Measurements from ENCODE around the gene SC5D. TPM values are rescaled to one million over a fixed set of nuclear protein-coding genes. Genes with fewer than 3 reads are reported as not detected.
A peak's percentile ranks its signal among the peaks of the same experiment; 100 is the strongest.

Gene SC5D
- total RNA-seq, 1 donor, result 79.0 TPM

DNA sequence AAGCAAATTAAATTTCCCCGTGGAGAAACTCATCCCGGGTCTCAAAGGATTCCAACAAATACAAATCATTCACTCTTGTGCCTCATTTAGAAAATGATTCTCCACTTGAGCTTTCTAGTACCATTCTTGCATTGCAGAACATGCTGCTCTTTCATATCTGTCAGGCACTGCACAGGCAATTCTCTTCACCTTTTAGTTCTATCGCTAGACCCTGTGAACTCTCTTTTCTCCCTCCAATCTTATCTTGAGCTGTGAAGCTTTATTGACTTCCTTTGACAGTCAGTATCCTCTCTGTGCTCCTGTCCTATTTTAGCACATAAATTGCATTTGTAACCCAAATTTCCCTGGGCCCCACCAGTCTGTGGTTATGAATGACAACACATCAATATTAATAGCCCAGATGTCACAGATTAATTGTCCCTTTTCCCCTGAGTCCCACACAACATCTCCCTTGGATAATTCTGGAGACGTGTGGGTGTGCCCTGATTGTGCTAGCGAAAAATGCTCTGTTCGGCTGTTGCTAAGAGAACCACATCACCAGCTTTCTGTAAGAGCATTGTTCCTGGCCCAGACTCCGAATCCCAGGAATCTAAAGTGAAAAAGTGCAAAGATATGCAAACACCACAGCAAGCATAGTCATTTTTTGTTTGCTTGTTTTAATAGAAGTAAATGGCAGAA is 22.4 kb upstream of the SC5D start:
- no peaks in the 10 kb centered on the region for H3K4me1 ChIP-seq (ENCODE audit: insufficient read depth, low read length)
- H3K27me3 ChIP-seq (ENCODE audit: insufficient read depth, low read length), result peaks cover 31% of the 10 kb centered on the region
- H3K9me3 ChIP-seq (ENCODE audit: low read depth, low read length), result no peaks in the 10 kb centered on the region
- H3K4me3 ChIP-seq (ENCODE audit: low read length), result no peak overlapping the region

DNA sequence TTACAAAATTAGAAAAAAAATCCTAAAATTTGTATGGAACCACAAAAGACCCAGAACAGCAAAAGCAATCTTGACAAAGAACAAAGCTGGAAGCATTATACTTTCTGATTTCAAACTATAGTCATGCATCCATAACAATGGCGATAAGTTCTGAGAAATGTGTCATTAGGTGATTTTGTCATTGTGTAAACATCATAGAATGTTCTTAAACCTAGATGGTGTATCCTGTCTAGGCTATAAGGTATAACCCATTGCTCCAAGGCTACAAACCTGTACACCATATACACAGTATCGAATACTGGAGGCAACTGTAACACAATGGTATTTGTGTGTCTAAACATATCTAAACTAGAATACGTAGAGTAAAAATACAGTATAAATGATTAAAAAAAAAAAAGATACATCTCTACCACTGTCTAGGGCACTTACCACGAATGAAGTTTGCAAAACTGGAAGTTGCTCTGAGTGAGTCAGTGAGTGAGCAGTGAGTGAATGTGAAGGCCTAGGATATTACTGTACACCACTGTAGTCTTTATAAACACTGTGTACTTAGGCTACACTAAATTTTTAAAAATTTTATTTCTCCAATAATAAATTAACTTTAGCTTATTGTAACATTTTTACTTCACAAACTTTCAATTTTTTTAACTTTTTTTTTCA is 18.1 kb upstream of the SC5D start:
- H3K9me3 ChIP-seq (ENCODE audit: low read depth, low read length), result no peaks in the 10 kb centered on the region

DNA sequence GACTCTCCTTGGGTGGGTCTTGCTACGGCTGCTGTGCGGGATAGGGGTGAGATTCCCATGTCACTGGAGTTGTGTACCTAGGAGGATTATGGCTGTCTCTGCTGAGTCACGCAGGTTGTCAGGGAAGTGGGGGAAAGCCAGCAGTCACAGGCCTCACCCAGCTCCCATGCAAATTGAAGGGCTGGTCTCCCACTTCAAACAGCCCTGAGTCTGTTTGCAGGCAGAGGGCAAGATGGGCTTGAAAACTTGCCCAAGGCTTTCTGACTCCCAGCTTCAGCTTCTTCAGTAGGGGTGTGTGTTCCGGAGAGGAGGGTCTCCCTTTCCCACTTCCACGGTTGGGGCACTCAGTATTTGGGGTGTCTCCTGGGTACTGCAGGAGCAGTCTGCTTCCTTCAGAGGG is 10.9 kb upstream of the SC5D start:
- Histone ChIP-seq H3K9me3 (ENCODE audit: low read depth, low read length) (no peaks in the 10 kb centered on the region), H3K4me3 (ENCODE audit: low read length) (no peak overlapping the region), H3K27me3 (ENCODE audit: insufficient read depth, low read length) (peaks cover 5% of the 10 kb centered on the region), H3K4me1 (ENCODE audit: insufficient read depth, low read length) (no peaks in the 10 kb centered on the region)

More for the DNA sequence above, 18.1 kb upstream of the SC5D start:
- Histone ChIP-seq H3K27me3 (ENCODE audit: insufficient read depth, low read length) (peaks cover 14% of the 10 kb centered on the region), H3K4me3 (ENCODE audit: low read length) (no peak overlapping the region), H3K4me1 (ENCODE audit: insufficient read depth, low read length) (no peaks in the 10 kb centered on the region)

DNA sequence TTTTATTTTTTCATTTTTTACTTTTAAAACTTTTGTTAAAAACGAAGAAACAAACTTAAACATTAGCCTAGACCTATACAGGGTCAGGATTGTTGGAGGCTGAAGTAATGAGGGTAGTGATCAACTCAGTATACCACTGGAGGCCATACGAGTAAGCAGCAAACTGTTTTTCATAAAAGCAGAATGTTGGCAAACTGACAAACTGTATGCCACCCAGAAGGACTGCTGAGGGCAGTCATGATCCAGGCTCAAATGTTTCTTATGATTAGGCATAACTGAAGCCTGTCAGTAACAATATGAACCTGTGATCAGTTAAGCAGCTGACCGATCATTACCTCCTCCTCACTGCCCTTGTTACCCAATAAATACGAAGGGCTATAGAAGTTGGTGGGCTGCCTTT is 10.2 kb upstream of the SC5D start:
- Histone ChIP-seq H3K27me3 (ENCODE audit: insufficient read depth, low read length) (peaks cover 7% of the 10 kb centered on the region), H3K9me3 (ENCODE audit: low read depth, low read length) (no peaks in the 10 kb centered on the region), H3K4me1 (ENCODE audit: insufficient read depth, low read length) (no peaks in the 10 kb centered on the region), H3K4me3 (ENCODE audit: low read length) (no peak overlapping the region)

DNA sequence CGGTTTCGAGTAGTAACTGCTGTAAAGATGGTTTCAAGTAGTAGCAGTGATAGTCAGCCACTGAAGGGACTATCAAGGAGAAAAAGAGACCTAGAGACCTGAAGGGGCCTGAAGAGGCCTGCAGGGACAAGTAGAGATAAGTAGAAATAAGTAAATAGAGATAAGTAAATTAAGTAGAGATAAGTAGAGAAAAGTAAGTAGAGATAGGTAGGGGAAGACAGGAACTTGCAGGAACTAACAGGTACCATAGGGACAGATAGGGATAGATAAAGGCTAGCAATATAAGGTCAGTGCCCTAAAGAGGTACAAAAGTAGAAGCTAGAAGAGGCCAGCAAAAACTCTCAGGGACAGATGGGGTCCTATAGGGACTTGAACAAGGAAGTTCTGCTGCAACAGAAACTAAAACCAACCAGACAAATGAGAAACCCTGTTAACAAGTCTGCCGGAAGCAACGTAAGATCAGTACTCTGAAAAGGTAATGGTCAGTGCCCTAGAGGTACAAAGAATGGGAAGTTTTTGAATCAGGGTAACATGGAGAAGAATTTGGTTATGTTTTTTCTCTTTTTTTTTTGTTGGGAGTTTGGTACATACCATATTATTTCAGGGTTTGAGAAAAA is 9.6 kb upstream of the SC5D start:
- no peaks in the 10 kb centered on the region for H3K4me1 ChIP-seq (ENCODE audit: insufficient read depth, low read length)
- no peak overlapping the region for H3K4me3 ChIP-seq (ENCODE audit: low read length)
- no peaks in the 10 kb centered on the region for H3K9me3 ChIP-seq (ENCODE audit: low read depth, low read length)
- H3K27me3 ChIP-seq (ENCODE audit: insufficient read depth, low read length), result peaks cover 7% of the 10 kb centered on the region

DNA sequence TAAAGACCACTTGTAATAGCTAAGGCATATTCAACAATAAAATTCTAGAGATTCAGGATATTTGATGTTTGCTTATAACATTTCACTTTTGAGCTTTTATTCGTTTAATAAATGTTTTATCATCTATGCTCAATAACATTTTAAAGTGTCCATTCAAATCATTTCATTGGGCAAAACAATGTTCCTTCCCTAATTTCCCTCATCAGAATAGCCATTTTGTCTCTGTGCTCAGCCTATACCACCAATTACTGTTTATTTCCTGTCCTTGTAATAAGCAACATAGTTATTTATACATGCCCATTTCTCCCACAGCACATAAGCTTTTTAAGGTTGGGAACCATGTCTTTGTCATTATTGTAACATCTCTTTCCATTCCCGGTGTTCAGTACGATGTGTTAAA is 1.3 kb upstream of the SC5D start:
- H3K4me3 ChIP-seq (ENCODE audit: low read length), result no peak overlapping the region
- H3K9me3 ChIP-seq (ENCODE audit: low read depth, low read length), result no peaks in the 10 kb centered on the region
- peaks cover 9% of the 10 kb centered on the region for H3K4me1 ChIP-seq (ENCODE audit: insufficient read depth, low read length)
- peaks cover 3% of the 10 kb centered on the region for H3K27me3 ChIP-seq (ENCODE audit: insufficient read depth, low read length)

DNA sequence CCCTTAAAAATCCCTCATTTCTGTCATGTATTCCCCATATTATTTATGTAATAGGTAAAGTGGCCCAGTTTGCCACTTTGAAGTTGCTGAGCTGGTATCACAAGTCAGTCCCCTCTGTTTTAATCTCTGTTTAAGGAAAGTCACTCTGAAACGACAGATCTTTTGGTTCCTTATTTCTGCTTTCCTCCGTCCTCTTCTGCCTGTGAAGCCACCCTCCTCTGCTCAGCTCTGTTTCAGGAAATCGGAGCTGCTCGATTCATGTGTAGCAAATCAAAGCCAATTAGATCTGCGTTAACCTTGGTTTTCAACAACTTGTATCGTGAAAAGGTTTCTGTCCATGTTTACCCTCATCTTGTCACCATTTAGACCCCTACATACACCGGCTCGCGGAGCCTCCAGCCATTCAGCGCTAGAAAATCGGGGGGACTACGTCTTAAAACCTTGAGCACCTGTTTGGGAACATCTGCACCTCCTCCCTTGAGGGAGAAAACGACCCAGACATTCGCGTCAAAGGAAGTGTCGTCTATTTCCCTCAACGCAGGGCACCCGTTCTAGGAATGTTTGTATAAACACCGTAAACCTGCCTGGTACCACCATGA is 576 bp upstream of the SC5D start:
- peak overlapping the region; percentile 55 for H3K4me3 ChIP-seq (ENCODE audit: low read length)
- no peaks in the 10 kb centered on the region for H3K27me3 ChIP-seq (ENCODE audit: insufficient read depth, low read length)
- no peaks in the 10 kb centered on the region for H3K9me3 ChIP-seq (ENCODE audit: low read depth, low read length)
- peaks cover 9% of the 10 kb centered on the region for H3K4me1 ChIP-seq (ENCODE audit: insufficient read depth, low read length)

DNA sequence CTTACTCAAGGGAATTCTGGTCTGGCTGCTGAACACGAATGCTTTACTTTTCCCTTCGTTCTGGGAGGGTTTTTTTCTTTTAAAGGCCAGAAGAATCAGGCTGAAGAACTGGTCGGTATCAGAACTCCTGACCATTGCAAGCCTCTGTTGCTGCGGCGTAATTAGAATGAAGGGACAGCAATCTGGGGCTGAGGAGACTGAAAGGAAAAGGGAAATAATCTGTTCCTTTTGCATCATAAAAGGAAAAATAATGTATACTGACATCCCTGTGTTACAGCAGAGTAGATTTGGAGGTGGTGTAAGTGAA is 670 bp downstream of the SC5D start:
- H3K9me3 ChIP-seq (ENCODE audit: low read depth, low read length), result no peaks in the 10 kb centered on the region
- H3K27me3 ChIP-seq (ENCODE audit: insufficient read depth, low read length), result no peaks in the 10 kb centered on the region
- peaks cover 9% of the 10 kb centered on the region for H3K4me1 ChIP-seq (ENCODE audit: insufficient read depth, low read length)
- peak overlapping the region; percentile 55 for H3K4me3 ChIP-seq (ENCODE audit: low read length)

DNA sequence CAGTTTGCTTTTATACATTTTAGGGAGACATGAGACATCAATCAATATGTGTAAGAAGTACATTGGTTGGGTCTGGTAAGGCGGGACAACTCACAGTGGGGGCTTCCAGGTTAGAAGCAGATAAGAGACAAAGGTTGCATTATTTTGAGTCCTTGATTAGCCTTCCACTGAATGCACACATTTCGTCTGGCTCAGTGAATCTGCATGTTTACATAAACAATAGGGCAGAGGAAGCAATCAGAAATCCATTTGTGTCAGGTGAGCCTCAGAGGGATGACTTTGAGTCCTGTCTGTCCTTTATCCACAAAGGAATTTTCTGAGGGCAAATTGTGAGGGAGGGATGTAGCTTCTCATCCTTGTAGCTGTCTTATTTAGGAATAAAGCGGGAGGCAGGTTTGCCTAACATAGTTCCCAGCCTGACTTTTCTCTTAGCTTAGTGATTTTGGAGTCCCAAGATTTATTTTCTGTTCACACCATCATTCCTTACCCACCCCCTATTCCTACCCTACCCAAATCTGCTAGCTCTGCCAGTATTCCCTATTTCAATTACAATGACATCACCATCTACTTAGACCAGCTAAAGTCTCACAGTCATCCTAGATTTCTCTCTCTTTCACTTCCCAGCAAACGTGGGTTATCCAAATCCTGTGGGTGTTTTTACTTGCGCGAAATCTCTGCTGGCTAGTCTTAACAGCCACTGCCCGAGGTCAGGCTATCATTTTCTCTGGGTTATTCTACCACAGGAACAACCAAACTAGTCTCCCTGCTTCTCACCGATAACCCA is 2.9 kb downstream of the SC5D start:
- Histone ChIP-seq H3K9me3 (ENCODE audit: low read depth, low read length) (no peaks in the 10 kb centered on the region), H3K4me3 (ENCODE audit: low read length) (no peak overlapping the region), H3K27me3 (ENCODE audit: insufficient read depth, low read length) (no peaks in the 10 kb centered on the region), H3K4me1 (ENCODE audit: insufficient read depth, low read length) (peaks cover 12% of the 10 kb centered on the region)

DNA sequence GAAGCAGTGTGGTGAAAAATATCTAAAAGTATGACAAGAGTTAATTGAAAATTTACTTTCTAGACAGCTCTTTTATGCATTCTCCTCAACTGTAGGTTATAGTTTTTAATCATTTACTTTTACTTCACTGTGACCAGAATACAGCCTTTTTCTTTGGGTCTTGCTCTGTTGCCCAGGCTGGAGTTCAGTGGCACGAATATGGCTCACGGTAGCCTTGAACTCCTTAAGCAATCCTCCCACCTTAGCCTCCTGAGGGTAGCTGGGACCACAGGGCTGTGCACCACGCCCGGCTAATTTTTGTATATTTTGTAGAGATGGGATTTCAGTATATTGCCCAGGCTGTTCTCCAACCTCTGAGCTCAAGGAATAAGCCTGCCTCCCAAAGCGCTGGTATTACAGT is 5.3 kb downstream of the SC5D start:
- Histone ChIP-seq H3K4me1 (ENCODE audit: insufficient read depth, low read length) (peaks cover 18% of the 10 kb centered on the region), H3K9me3 (ENCODE audit: low read depth, low read length) (no peaks in the 10 kb centered on the region), H3K4me3 (ENCODE audit: low read length) (no peak overlapping the region)

DNA sequence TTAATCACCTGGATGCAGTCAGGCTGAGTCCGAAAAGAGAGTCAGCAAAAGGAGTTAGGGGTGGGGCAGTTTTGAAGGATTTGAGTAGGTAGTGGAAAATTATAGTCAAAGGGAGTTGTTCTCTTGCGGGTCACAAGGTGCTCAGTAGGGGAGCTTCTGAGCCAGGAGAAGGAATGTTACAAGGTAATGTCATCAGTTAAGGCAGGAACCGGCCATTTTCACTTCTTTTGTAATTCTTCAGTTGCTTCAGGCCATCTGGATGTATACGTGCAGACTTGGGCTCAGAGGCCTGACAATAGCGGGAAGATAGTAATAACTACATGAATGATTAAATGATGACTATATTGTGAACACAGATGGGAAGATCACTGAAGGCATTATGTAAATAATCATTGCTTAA is 6.2 kb downstream of the SC5D start:
- no peaks in the 10 kb centered on the region for H3K9me3 ChIP-seq (ENCODE audit: low read depth, low read length)

More for the DNA sequence above, 5.3 kb downstream of the SC5D start:
- H3K27me3 ChIP-seq (ENCODE audit: insufficient read depth, low read length), result no peaks in the 10 kb centered on the region

DNA sequence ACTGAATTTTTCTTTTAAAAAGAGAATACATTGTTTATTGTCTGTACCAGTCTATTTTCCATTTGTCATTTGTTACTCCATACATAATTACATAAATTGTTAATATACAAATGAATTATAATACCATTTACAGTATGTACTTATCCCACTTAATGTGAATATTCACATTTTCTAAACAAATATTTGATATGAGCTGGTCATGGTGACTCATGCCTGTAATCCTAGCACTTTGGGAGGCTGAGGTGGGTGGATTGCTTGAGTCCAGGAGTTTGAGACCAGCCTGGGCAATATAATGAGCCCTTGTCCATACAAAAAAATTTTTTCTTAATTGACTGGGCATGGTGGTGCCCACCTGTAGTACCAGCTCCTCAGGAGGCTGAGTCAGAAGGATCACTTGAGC is 6.8 kb downstream of the SC5D start:
- H3K9me3 ChIP-seq (ENCODE audit: low read depth, low read length), result no peaks in the 10 kb centered on the region
- H3K4me1 ChIP-seq (ENCODE audit: insufficient read depth, low read length), result peaks cover 9% of the 10 kb centered on the region
- no peaks in the 10 kb centered on the region for H3K27me3 ChIP-seq (ENCODE audit: insufficient read depth, low read length)
- H3K4me3 ChIP-seq (ENCODE audit: low read length), result no peak overlapping the region

More for the DNA sequence above, 6.2 kb downstream of the SC5D start:
- Histone ChIP-seq H3K4me3 (ENCODE audit: low read length) (no peak overlapping the region), H3K4me1 (ENCODE audit: insufficient read depth, low read length) (peaks cover 10% of the 10 kb centered on the region), H3K27me3 (ENCODE audit: insufficient read depth, low read length) (no peaks in the 10 kb centered on the region)

DNA sequence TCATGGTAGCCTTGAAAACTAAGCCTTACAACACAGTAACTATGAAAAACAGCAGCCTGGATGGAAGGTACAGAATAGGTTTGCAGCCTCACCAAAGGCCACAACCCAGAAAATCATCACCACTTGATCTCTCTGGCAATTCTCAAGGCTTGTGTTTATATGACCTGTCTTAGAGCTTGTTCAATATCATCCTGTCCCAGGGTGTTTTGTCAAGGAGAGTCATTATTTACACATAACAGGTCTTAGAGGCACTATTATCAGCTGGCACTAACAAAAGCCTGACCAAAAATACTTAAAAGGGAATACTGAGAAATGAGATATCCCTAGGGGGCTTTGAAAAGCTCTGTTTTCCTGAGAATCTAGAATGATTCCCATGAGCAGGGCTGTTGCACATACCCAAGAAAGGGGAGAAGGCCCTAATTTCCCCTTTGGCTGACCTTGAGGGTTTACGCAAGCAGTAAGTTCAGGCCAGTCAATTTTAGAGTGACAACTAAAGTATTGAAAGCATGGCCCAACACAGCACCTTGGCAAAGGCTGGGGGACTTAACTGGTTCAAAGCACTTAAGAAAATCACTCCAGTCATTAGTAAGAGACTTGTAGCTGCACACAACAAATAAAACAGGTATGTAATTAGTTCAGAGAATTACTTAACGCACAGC is 7.9 kb downstream of the SC5D start:
- no peaks in the 10 kb centered on the region for H3K27me3 ChIP-seq (ENCODE audit: insufficient read depth, low read length)
- H3K9me3 ChIP-seq (ENCODE audit: low read depth, low read length), result no peaks in the 10 kb centered on the region
- H3K4me3 ChIP-seq (ENCODE audit: low read length), result no peak overlapping the region
- peaks cover 9% of the 10 kb centered on the region for H3K4me1 ChIP-seq (ENCODE audit: insufficient read depth, low read length)

DNA sequence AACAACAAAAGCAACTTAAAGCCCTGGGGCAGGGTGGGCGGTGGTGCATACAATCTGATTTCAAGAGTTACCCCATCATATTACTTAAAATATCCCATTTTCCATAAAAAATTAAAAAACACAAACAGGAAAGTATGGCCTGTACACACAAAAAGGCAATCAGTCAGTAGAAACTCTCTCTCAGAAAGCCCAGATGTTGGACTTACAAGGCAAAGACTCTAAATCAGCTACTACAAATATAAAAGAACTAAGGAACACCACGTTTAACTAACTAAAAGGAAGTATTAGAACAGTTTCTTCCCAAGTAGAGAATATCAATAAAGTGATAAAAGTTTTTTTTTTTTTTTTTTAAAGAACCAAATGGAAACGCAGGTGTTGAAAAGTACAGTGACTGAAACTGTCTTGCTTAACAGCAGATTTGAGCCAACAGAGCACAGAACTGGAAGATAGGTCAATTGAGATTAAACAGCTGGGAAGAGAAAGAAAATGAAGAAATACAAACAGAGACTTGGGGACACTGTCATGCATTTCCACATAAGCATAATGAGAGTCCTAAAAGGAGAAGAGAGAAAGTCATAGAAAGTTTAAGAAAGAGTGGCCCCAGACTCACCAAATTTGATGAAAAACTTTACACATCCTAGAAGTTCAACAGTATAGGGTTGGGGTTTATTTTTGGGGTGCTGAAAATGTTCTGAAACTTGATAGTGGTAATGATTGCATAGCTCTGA is 8.6 kb downstream of the SC5D start:
- H3K9me3 ChIP-seq (ENCODE audit: low read depth, low read length), result no peaks in the 10 kb centered on the region
- no peak overlapping the region for H3K4me3 ChIP-seq (ENCODE audit: low read length)
- no peaks in the 10 kb centered on the region for H3K27me3 ChIP-seq (ENCODE audit: insufficient read depth, low read length)
- peaks cover 9% of the 10 kb centered on the region for H3K4me1 ChIP-seq (ENCODE audit: insufficient read depth, low read length)
